ENCODE data around the gene ZC4H2.

DNA sequence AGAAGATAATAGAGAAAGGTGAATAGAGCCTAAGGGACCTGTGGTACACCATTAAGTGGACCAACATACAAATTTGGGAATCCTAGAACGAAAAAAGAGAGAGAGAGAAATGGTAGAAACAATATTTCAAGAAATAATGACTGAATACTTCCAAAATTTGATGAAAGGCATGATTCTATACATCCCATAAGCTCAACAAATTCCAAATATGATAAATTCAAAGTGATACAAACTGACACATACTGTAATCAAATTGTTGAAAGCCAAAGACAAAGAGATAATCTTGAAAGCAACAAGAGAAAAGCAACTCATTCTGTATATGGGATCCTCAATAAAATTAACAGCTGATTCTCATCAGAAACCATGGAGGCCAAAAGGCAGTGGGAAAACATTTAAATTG, 20.6 kb upstream of the ZC4H2 start:
- TF ChIP-seq POLR2AphosphoS5 (IDR thresholded peaks at IDR 0.05; ENCODE audit: low read depth, low read length) (no peak), TAF1 (IDR thresholded peaks at IDR 0.05; ENCODE audit: low read depth, low read length) (no peak), POLR2A (IDR thresholded peaks at IDR 0.05; ENCODE audit: low read depth, low read length) (no peak), PAX5 (IDR thresholded peaks at IDR 0.05; ENCODE audit: insufficient read depth, low read length, severe bottlenecking) (no peak), SPI1 (IDR thresholded peaks at IDR 0.05; ENCODE audit: low read depth, low read length) (no peak), POU2F2 (IDR thresholded peaks at IDR 0.05; ENCODE audit: low read depth, low read length) (no peak)

All from GM12891 (cell line).